Hematopoietic multipotent progenitor cell treated with erythropoietin and hydrocortisone succinate and interleukin-3 and kit ligand, for 4 days (in vitro differentiated cells): ENCODE results near the gene ONECUT2.

Experiments used
- DNase-seq: peaks from one replicate; pipeline ENCODE4 v3.0.0-alpha.2; 2015

Gene ONECUT2

GRCh38 chr18:57431467-57432080 lies 3.6 kb upstream of the ONECUT2 start:
- peak; percentile 73 for DNase-seq

DNA sequence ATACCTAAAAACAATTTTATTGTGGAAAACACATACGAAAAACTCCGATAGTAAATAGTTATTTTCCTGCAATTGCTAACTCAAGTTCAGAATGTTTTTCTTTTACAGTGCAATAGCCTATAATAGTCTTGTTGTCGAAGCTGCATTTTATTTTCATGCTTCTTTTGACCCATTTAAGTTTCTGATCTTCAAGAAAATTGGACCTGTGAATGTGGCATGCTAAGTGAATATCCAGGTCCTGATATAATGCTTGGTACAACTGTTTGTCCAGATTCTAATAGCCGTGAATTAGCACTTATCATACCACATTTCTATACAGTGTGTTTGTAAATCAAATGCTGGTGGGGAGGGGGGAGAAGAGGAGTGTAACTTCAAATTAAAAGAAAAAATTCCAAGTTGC lies 3.0 kb upstream of the ONECUT2 start:
- DNase-seq: no peak

GRCh38 chr18:57432751-57433400 lies 2.3 kb upstream of the ONECUT2 start:
- no peak for DNase-seq

- no peak for DNase-seq
Observed at GRCh38 chr18:57433482-57433881, 1.7 kb upstream of the ONECUT2 start.

- peak; percentile 20 for DNase-seq
Observed at GRCh38 chr18:57433934-57434535, 1.1 kb upstream of the ONECUT2 start.

- no peak for DNase-seq
Observed at GRCh38 chr18:57435846-57436190, 644 bp downstream of the ONECUT2 start.

GRCh38 chr18:57436191-57436964 lies 1.2 kb downstream of the ONECUT2 start:
- DNase-seq: no peak

- no peak for DNase-seq
Observed at GRCh38 chr18:57436965-57437333, 1.8 kb downstream of the ONECUT2 start.

GRCh38 chr18:57437402-57437765 lies 2.2 kb downstream of the ONECUT2 start:
- peak; percentile 14 for DNase-seq

GRCh38 chr18:57437766-57438671 lies 2.8 kb downstream of the ONECUT2 start:
- peak; percentile 92 for DNase-seq

GRCh38 chr18:57438743-57439608 lies 3.8 kb downstream of the ONECUT2 start:
- DNase-seq: peak; percentile 54

- DNase-seq: peak; percentile 17
Observed at GRCh38 chr18:57439609-57439968, 4.4 kb downstream of the ONECUT2 start.

DNA sequence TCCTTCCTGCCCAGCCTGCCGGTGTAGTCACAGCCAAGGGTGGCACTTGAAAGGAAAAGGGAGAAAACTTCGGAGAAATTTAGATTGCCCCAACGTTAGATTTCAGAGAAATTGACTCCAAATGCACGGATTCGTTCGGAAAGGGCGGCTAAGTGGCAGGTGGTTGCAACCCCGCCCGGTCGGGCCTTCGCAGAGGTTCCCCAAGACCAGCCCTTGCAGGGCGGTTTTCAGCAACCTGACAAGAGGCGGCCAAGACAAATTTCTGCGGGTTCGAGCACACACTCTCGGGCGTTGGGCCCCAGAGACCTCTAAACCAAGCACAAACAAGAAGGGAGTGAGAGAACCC lies 4.8 kb downstream of the ONECUT2 start:
- no peak for DNase-seq

DNA sequence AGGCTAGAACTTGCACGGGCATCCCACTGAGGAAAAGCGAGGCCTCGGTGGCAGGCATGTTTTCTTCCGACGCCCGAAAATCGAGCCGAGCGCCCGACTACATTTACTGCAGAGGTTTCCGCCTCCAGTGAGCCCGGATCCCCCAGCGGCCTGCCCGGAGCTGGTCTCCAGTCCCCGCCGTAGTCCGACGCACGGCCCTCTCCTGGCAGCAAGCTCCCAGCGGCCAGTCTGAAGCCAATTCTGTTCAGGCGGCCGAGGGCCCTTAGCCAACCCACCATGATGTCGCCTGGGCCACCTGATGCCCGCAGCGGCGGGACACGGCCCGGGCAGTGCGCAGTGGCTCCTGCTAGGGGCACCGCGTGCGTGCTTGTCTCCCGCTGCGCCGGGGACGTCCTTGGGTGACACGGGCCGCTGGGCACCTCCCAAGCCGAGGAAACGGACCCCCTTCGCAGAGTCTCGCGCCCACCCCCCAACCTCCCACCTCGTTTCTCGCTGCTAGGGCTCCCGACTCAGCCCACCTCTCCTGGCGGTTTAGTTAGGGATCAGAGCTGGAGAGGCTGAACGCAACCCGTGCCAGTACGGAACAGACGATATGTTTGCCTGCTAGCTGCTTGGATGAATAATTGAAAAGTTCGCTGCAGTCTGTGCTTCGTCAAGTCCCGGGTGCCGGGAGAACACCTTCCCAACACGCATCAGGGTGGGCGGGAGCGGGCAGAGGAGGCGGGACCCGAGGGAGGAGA lies 5.3 kb downstream of the ONECUT2 start:
- DNase-seq: no peak

DNA sequence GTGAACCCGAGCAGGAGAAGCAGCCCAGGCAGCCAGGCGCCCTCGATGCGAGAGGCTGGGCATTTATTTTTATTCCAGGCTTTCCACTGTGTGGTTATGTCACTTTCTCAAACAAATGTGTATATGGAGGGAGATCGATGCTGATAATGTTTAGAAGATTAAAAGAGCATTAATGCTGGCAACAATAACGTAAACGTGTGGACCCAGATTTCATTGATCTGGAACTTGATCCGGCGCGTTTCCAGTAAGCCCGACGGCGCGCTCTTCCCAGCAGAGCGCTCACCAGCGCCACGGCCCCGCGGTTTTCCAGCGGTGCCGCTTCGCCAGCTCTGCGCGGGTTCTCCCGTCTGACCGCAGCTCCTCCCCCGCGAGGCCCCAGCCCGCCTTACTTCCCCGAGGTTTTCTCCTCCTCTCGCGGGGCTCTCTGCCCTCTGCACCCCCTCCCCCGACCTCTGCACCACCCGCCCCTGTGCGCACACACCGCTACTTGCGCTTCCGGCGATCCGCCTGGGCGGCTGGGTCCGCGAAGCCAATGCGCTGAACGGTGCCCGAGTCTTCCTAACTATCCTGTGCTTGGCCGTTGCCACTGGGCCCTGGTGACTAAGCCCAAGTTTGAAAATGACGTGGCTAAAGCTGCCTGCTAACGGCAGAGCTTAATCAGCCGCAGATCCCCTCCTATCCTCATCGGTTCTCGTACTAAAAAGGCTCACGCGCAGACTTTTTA lies 6.1 kb downstream of the ONECUT2 start:
- DNase-seq: peak; percentile 33

- no peak for DNase-seq
Observed at GRCh38 chr18:57443247-57443646, 8.1 kb downstream of the ONECUT2 start.

- DNase-seq: no peak
Observed at GRCh38 chr18:57443702-57444101, 8.5 kb downstream of the ONECUT2 start.

GRCh38 chr18:57444301-57444759 lies 9.2 kb downstream of the ONECUT2 start:
- DNase-seq: no peak

GRCh38 chr18:57445488-57446319 lies 10.5 kb downstream of the ONECUT2 start:
- no peak for DNase-seq
